ENCODE measurements around the gene BARX2. TPM values are rescaled to one million over a fixed set of nuclear protein-coding genes. Genes with fewer than 3 reads are reported as not detected.

BARX2 gene
- total RNA-seq, 1 experiment from 2014 or later: not detected

DNA sequence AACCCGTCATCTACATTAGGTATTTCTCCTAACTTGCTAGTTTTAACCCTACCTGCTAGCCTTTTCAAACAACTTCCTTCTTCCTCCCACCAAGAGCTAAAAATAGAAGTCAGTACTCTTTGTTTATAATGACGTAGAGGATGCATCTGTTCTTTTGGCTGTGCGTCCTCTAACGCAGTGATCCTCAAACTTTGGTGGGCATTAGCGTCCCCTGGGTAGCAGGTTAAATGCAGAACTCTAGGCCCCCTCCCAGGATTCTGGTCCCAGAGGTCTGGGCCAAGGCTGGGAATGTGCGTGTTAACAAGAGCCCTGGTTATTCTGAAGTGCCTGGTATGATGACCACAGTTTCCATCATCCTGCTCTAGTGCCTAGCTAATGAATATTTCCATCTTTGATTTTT, 67.6 kb downstream of the BARX2 start:
- no peaks in the 10 kb centered on the region for H3K9me3 ChIP-seq
- H3K36me3 ChIP-seq: no peaks in the 10 kb centered on the region
- no peaks in the 10 kb centered on the region for H3K27me3 ChIP-seq
- DNase-seq: no peak
- H3K4me3 ChIP-seq: no peak overlapping the region

DNA sequence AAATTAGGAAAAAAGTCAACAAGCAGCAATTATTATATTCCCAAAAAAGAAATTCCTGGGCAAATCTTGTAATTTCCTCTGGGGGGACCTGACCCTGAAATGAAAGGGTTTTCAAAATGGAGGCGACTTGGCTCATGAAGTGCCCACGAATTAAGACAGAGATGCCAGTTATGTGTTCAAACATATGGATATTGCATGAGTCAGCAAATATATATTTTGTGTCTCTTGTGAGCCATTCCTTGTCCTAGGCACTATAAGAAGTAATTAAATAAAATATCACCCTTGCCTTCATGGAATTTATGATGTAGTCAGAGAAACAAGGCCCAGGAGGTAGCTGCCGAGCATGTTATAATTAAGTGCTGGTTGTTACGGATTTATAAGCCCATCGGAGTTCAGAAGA, 68.6 kb downstream of the BARX2 start:
- DNase-seq: no peak
- Histone ChIP-seq H3K9me3 (no peaks in the 10 kb centered on the region), H3K36me3 (no peaks in the 10 kb centered on the region), H3K4me3 (no peak overlapping the region), H3K27me3 (no peaks in the 10 kb centered on the region; the same call in 1 of the 2 replicates)

DNA sequence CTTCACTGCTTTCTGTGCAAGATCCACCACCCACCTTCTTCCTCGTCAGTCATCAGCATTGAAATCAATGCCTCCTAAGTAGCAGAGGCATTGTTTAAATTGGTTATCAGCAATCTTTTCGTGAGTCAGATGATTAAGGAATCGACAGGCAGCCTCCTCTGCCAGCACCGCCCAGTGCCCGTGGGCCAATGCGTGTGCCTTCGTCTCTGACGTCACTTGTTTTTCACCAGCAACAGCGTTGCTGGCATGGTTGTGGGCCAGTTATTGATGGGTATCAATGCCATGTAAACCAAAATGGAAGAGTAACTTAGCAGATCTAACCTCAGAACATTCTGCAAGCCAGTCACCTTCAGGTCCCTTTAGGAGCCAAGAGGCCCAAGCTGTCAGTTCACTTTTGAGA, 69.6 kb downstream of the BARX2 start:
- no peaks in the 10 kb centered on the region for H3K9me3 ChIP-seq
- no peak overlapping the region for H3K4me3 ChIP-seq
- H3K36me3 ChIP-seq: no peaks in the 10 kb centered on the region
- H3K27me3 ChIP-seq: no peaks in the 10 kb centered on the region; the same call in 1 of the 2 replicates
- DNase-seq: no peak

DNA sequence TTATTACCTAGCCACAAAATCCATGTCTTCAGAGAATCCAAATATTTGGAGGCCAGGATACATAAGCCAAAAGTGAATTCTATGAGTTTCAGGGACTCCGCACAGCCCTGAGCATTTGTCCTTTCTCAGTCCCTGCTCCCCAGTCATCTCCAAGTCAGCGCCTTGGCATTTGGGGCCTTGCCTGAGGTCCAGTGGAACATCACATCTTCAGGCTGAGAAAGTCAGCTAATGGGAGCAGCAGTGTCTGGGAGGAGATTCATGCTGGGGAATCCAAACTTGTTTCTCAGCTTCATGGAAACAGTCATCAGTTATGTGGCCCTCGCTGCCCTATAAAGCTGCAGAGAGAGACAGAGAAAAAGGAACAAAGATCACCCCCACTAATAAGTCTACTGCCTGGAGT, 70.9 kb downstream of the BARX2 start:
- no peaks in the 10 kb centered on the region for H3K9me3 ChIP-seq
- H3K27me3 ChIP-seq: no peaks in the 10 kb centered on the region; the same call in 1 of the 2 replicates
- DNase-seq: no peak
- H3K36me3 ChIP-seq: no peaks in the 10 kb centered on the region
- H3K4me3 ChIP-seq: no peak overlapping the region

DNA sequence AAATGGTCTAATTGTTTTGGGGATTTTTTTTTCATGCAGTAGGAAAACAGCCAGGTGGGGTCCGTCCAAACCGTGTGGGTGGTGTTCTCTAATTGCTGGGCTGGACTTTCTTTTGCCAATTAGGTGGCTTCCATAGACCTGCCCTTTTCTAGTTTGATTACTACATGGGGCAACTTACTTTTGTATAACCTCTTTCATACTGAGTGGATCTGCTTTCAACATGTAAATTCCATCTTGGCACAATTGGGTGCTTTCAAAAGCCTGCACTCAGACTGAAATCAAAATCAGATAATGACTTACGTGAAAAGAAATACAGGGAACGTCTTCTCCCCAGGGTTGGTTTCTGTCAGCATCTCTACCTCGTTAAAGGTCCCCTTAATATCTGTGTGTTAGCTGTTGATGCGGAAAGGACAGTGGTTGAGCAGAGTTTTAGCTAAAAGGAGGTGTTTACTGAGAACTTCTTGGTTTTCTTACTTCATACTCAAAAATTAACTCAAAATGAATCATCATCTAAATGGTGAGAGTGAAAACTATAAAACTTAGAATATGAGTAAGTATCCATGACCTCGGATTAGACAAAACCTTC, 72.1 kb downstream of the BARX2 start:
- no peak overlapping the region for H3K4me3 ChIP-seq
- no peaks in the 10 kb centered on the region; the same call in 1 of the 2 replicates for H3K27me3 ChIP-seq
- DNase-seq: no peak
- H3K36me3 ChIP-seq: no peaks in the 10 kb centered on the region
- no peaks in the 10 kb centered on the region for H3K9me3 ChIP-seq

DNA sequence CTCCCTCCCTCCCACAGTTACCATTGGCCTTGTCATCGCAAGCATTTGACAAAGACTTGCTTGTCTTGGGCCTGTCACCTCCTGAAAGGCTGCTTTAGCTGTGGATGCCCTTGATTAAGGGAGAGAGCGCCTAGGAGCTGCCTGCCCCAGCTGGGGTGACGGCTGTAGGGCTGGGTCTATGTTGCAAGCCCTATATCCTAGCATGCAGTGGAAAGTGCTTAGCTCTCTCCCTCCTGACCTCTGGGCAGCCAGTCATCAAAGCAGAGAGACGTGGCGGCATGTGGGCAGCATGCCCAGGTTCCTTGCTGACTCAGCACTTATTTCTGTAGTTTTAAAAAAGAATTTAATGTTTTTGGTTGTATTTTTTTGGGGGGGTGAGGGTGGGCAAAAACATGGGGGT, 75.9 kb downstream of the BARX2 start:
- Histone ChIP-seq H3K36me3 (no peaks in the 10 kb centered on the region), H3K4me3 (no peak overlapping the region), H3K27me3 (no peaks in the 10 kb centered on the region; the same call in 1 of the 2 replicates), H3K9me3 (no peaks in the 10 kb centered on the region)
- no peak for DNase-seq

DNA sequence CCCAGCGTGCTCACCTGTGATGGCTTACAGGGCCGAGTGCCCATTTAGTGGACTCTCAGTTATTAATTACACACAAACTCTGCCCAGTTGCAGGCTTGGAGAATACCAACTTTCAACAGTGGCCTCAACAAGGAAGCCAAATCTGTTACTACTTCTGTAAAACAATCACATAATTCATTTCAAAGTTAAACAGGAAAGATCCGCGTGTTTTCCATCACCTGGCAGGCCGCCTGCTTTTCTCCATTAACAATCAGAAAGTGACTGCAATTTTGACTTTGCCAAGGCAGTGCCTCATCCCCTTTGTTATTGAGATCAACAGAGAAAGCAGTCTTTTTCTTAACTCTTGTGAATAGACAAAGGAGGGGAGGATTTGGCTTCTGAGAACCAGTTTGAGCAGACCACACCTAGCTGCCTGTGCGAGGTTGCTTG, 77.7 kb downstream of the BARX2 start:
- DNase-seq: no peak
- H3K4me3 ChIP-seq: no peak overlapping the region
- H3K36me3 ChIP-seq: no peaks in the 10 kb centered on the region
- H3K9me3 ChIP-seq: no peaks in the 10 kb centered on the region
- H3K27me3 ChIP-seq: no peaks in the 10 kb centered on the region; the same call in 1 of the 2 replicates

DNA sequence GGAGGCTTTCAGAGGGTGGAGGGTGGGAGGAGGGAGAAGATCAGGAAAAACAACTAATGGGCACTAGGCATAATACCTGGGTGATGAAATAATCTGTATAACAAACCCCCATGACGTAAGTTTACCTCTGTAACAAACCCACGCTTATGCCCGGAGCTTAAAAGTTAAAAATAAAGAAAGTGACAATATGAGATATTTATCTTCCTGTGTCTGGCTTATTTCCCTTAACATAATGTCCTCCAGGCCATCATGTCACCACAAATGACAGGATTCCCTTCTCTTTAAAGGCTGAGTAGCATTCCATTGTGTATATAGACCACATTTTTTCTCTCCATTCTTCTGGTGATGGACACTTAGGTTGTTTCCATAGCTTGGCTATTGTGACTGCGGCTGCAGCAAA, 79.5 kb downstream of the BARX2 start:
- no peaks in the 10 kb centered on the region for H3K27me3 ChIP-seq
- no peak overlapping the region for H3K4me3 ChIP-seq
- no peaks in the 10 kb centered on the region for H3K9me3 ChIP-seq
- H3K36me3 ChIP-seq: no peaks in the 10 kb centered on the region
- no peak for DNase-seq

DNA sequence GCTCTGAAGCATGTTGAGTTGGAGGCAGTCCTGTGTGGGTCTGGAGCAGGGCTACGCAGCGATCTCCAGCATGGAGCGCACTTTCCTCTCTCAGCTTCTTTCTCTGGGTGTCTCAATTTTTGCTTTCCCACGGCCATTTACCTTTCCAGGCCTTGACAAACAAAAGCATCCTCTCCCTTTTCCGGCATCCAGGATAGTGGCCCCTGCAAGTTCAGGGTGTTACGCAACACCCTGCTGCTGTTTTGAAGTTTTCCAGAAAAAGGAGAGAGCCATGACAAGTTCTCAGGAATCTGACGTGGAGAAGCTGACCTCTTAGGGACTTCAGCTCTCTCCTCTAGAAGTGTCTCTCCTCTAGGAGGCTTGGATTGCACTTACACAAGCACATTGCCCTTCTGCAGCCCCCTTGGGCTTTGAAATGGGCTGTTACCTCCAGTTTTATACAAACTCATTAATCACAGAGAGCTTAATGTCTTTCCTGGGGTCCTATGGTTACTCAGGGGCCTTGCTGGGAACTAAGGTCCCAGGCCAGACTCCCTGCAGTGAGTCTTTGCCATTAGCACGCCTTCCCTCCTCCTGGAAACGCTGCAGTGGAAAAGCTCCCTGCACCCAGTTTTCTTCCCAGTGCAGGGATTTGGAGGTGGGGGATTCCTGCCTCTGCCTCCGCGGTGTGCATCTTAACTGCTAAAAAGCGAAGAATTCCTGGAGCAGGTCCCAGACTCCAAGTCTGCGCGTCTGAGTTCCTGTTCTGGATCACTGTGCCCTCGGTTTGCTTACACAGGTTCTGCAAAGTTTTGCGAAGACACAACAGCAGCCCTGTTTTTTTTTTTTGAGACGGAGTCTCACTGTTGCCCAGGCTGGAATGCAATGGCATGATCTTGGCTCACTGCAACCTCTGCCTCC, 80.4 kb downstream of the BARX2 start:
- no peak overlapping the region for H3K4me3 ChIP-seq
- no peaks in the 10 kb centered on the region for H3K27me3 ChIP-seq
- H3K9me3 ChIP-seq: no peaks in the 10 kb centered on the region
- no peak for DNase-seq
- no peaks in the 10 kb centered on the region for H3K36me3 ChIP-seq

DNA sequence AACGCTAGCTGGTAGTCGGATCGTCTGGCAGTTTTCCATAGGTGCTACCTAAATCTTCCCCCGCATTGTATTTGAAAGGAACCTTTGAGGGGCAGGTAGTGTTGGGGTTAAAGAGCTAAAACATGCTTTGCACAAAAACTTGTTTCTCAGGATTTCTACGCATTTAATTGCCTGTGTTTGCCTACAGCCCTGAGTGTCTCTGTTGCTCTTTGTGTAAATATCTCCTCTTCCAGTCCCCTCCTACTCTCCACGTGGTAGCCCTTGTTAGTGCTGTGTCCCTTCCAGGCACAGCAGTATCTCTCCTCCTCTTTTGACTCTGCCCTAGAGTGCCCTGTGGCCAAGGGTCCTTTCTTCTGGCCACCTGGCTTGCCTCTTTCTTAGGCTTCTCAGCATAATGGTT, 81.7 kb downstream of the BARX2 start:
- Histone ChIP-seq H3K9me3 (no peaks in the 10 kb centered on the region), H3K36me3 (no peaks in the 10 kb centered on the region), H3K27me3 (no peaks in the 10 kb centered on the region), H3K4me3 (no peak overlapping the region)
- no peak for DNase-seq

DNA sequence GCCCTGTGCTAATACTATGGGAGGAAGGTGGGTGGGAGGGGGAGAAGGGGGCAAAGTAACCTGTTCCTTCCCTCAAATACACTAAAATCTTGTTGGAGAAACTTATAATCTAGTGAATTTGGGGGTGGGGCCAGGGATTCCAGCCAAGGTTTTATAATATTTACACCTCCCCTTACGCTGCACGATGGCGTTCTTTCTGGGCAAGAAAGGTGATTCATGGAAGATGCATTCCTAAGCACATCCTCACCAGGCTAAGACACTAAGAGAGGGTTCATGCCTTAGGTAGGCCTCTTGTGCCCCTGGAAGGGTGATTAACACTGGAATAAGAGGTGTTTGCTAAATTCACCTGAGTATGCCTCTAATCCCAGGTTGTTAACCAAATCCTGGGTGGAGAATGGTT, 82.6 kb downstream of the BARX2 start:
- Histone ChIP-seq H3K27me3 (no peaks in the 10 kb centered on the region), H3K36me3 (no peaks in the 10 kb centered on the region), H3K4me3 (no peak overlapping the region), H3K9me3 (no peaks in the 10 kb centered on the region)
- no peak for DNase-seq

DNA sequence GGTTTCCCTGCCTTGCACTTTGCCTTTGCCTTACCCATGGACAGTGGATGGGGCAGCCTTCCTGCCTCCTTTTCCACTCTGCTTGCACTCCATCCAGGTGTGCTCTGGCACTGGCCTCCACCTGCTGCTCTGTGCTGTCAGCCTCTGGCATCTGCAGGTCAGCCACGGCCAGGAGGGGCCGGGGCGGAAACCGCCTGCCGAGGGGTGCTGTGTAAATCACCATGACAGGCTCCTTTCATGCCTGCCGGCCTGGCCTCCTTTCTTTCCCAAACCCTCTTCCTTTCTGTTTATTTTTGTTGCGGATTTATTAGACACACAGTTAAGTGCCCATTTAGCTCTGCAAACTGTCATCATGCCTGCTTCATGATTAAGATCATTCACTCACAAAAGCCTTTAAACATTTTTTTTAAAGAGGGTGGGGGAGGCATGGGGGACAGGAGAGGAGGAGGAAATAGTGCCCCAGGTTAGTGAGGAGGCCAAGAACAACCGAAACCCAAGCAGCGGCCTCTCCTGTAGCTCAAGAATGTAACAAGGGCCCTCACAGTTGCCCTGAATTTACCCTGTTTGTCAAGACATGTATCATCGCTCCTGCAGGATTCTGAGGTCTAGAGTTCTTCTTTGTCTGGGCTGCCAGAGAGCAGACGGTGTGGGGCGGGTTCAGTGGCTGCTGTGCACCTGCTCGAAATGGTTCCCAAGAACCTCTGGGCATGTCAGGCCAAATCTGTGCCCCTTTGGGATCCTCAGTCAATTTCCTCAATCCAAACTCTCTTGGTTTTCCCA, 83.3 kb downstream of the BARX2 start:
- no peaks in the 10 kb centered on the region for H3K36me3 ChIP-seq
- H3K9me3 ChIP-seq: no peaks in the 10 kb centered on the region
- no peak overlapping the region for H3K4me3 ChIP-seq
- DNase-seq: no peak
- peaks cover under 1% of the 10 kb centered on the region; the same call in 1 of the 2 replicates for H3K27me3 ChIP-seq

DNA sequence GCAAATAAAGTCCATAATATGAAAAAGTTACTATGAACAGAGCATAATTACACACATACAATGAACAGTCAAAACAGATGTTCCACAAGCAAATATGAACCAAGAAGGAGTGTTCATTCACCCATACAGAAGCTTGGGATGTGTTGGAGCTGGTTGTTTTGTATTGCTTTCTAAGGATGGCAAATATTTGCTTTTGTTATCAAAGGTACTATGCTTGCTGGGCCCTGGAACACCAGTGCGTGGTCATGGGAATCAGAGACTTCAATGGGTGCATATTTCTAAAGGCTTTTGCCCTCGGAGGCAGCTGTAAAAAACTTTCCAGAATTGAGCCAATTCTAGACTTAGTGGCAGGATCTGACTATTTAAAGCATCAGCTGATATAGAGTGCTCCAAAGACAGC, 85.1 kb downstream of the BARX2 start:
- Histone ChIP-seq H3K27me3 (peaks cover 6% of the 10 kb centered on the region; the same call in 1 of the 2 replicates), H3K9me3 (no peaks in the 10 kb centered on the region), H3K4me3 (no peak overlapping the region), H3K36me3 (no peaks in the 10 kb centered on the region)
- no peak for DNase-seq

DNA sequence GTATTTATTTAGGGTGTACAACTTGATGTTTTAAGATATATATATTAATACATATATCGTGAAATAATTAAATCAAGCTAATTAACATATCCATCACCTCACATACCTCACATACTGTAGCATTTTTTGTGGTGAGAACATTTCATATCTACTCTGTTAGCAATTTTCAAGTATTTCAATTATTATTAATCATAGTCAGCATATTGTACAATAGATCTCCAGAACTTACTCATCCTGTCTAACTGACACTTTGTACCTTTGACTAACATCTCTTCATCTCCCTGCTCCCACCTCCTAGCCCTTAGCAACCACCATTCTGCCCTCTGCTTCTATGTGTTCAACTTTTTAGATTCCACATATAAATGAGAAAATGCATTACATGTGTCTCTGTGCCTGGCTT, 108.4 kb downstream of the BARX2 start:
- H3K4me3 ChIP-seq: no peak overlapping the region
- H3K9me3 ChIP-seq: no peaks in the 10 kb centered on the region; the same call in 1 of the 2 replicates
- no peak for DNase-seq
- no peaks in the 10 kb centered on the region for H3K27me3 ChIP-seq
- no peaks in the 10 kb centered on the region for H3K36me3 ChIP-seq

DNA sequence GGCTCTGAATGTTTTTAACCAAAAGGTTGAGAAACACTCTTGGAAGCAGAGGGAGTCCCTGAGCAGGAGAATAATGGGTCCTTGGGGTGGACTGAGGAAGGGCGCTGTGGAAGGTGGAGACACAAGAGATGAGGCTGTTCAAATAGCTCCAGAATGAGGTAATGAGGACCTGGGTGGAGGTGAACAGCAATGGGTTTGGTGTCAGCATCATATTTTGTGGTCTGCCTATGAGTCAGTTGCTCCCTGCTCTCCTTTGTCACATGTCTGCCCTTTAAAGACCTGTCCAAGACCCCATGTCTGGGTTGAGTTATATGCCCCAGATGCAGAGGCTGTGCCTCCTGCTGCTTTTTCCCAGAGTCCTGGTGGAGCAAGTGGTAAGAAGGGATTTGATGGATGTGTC, 113.6 kb downstream of the BARX2 start:
- DNase-seq: no peak
- H3K27me3 ChIP-seq: no peaks in the 10 kb centered on the region; the same call in 1 of the 2 replicates
- no peaks in the 10 kb centered on the region; the same call in 1 of the 2 replicates for H3K9me3 ChIP-seq
- H3K4me3 ChIP-seq: no peak overlapping the region
- H3K36me3 ChIP-seq: no peaks in the 10 kb centered on the region

DNA sequence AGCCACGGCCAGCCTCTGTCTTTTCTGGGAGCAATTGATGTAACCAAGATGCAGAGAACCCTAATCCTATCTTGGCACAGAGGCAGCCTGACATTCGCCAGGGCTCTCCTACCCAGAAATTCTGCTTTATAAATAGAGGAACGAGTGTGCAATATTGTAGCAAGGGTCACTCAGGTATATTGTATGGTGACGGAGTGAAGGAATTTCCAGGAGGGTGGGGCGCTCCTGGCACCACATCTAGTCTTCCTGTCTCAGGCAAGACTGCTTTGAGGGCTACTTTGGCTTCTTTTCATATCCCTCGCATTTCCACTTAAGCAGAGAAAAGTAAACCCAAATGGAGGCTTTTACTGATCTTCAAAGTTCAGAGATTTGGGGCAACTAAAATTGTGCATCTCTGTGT, 114.4 kb downstream of the BARX2 start:
- no peaks in the 10 kb centered on the region; the same call in 1 of the 2 replicates for H3K9me3 ChIP-seq
- no peak for DNase-seq
- no peaks in the 10 kb centered on the region; the same call in 1 of the 2 replicates for H3K27me3 ChIP-seq
- H3K36me3 ChIP-seq: no peaks in the 10 kb centered on the region
- H3K4me3 ChIP-seq: no peak overlapping the region

DNA sequence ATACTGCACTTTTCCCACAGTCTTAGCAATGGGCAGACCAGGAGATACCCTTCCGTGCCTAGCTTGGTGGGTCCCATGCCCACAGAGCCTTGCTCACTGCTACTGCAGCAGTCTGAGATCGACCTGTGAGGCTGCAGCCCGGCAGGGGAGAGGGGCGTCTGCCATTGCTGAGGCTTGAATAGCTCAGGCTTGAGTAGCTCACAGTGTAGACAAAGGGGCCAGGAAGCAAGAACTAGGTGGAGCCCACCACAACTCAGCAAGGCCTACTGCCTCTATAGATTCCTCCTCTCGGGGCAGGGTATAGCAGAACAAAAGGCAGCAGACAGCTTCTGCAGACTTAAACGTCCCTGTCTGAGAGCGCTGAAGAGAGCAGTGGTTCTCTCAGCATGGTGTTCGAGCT, 118.1 kb downstream of the BARX2 start:
- Histone ChIP-seq H3K9me3 (no peaks in the 10 kb centered on the region), H3K4me3 (no peak overlapping the region), H3K27me3 (no peaks in the 10 kb centered on the region; the same call in 1 of the 2 replicates), H3K36me3 (no peaks in the 10 kb centered on the region)
- DNase-seq: no peak
